Left colon (tissue), 2 donors: Measurements from ENCODE around the gene L2HGDH. TPM values are rescaled to one million over a fixed set of nuclear protein-coding genes. Genes with fewer than 3 reads are reported as not detected.
"Not testable (repeated sequence)": the region's sequence is repeated elsewhere in the genome, so short reads cannot be mapped to it uniquely, and the experiment has no call there.

ENCODE experiments used
- ATAC-seq: fragments of 200-7000 bp; cut with Tn5 transposase; one replicate; pipeline ENCODE4 v1.9.1; 2020; ENCODE audit warnings: mild to moderate bottlenecking, moderate library complexity
- DNase-seq, 2 donors: peaks; one replicate each; pipeline ENCODE4 v3.0.0-alpha.2; 2020
- intact Hi-C, 2 donors: fragments of 100-400 bp; cut with DNase I in 1 of 2; cut with micrococcal nuclease in 1 of 2; formaldehyde crosslinking; loops; one replicate each; pipeline versions ENCODE4 v1.11.2 to v1.14.0; 2022; cut with DNase I, micrococcal nuclease
- total RNA-seq, 2 donors: library from RNA; stranded (reverse); fragmentation: NEBNext Ultra II Directional; extraction: Animal tissue kit (Norgen Biotek cat#: 25700); gene quantifications; one replicate each; pipeline ENCODE4 v1.2.1, GENCODE V29; 2021
- donor health status: DM: no; HTN: no; CAD: no.
- donor health status: DM: yes; HTN: yes; CAD: no.

Gene L2HGDH
- total RNA-seq, 2 donors from 2014 or later = 9.0 to 9.4 TPM

DNA sequence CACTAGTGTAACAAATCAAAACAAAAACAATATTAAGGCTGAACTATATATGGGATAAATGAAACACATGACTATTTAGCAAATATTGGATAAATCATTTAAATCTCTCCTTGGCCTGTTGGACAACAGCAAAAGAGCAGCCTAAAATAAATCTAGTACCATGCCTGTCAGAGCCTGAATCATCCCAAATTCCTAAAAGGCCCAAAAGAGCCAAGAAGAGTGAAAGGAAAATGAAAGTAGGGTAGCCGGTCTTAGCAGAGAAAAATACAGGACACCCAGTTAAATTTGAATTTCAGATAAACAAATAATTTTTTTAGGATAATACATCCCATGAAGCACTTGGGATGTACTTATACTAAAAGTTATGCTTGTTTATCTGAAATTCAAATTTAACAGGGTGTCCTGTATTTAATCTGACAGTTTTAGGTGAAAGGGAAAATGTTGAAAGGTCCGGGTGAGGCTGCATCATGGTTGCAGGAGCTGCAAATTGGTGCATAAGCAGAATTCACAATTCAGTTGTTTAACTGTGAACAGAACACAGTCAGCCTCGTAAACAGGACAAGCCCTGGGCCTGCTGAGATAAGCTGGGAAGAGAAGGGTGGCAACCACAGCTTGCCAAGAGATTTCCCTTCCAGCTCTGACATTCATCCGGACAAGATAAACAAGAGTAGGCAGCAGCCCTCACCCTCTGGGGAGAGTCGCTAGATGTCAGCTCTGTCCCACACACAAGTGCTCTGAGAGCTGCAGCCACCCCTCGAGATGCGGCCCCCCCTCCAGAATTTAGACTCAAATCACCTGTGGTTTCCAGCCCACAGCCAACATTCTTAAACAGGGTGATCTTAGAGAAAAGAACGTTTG, 30.4 kb upstream of the L2HGDH start:
- ATAC-seq (peak; percentile 88), DNase-seq (peak; percentile 56 to 75)
- intact Hi-C loops = loop anchor here in 1 of 2 donors (10.0 kb wide), 1 partner anchor 52 kb away; the partner anchor contains the start of gene CDKL1

DNA sequence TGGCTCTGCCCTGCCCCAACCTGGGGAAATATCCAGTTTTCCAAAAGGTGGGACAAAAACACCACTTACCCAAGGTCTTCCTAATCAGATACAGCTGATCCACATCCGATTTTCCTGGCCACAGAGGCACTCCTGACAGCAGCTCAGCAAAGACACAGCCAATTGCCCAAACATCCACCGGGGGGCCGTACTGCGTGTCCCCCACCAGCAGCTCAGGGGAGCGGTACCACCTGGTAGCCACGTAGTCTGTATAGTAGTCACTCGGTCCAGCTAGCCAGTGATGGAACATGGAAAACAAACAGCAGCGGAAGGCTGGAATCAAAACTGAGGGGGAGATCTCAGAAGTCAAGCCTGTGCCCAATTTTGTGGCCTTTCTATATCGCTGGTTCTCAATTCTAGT, 28.9 kb upstream of the L2HGDH start:
- ATAC-seq (no peak), DNase-seq (no peak)
- intact Hi-C loops = loop anchor here in 1 of 2 donors (10.0 kb wide), 1 partner anchor 54 kb away; the partner anchor contains the start of gene CDKL1

DNA sequence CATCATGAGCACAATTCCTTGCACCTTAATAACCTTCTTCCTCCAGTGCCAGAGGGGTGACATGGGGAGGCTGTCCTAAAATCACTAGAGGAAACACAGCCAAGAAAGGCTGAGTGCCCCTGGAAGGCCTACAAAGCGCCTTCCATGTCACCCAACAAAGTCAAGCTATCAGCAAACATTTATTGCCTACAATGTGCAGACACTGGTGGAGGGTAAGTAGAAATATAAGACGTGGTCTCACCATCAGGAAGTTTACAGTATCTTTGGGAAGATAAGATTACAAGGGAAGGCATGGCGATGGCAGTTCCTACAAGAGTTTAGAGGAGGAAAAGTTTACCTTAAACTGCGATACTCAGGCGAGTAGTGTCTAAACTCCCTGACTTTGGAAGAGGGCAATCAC, 28.0 kb upstream of the L2HGDH start:
- intact Hi-C loops = loop anchor here in 1 of 2 donors (10.0 kb wide), 1 partner anchor 55 kb away; the partner anchor contains the start of gene CDKL1
- DNase-seq (no peak), ATAC-seq (no peak)

DNA sequence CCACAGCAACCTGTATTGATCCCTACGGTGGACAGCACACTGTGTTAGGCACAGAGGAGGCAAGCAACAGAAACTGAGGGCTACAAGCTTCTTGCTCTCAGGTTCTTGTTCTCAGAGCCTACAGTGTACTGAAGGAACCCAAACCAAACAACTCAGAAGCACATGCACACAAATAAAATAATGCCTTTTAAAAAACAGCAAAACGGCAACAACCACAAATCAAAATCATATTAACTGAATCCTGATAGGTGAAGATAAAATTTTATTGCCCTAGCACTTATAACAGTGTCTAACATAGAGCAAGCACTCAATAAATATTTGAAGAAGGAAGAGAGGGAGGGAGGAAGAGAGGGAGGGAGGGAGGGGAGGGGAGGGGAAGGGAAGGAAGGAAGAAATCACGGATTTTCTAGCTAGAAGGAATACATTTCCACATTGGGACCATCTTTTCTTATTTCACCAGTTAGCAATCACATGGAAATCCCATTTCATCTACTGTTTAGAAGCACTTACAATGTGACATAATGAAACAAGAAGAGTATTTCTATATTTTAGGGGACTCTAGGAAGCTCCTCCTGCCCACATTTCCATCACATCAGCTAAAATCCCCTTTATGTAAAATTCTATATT, 27.3 kb upstream of the L2HGDH start:
- no peak for DNase-seq
- ATAC-seq = peak; percentile 14
- intact Hi-C loops = no loop called here

DNA sequence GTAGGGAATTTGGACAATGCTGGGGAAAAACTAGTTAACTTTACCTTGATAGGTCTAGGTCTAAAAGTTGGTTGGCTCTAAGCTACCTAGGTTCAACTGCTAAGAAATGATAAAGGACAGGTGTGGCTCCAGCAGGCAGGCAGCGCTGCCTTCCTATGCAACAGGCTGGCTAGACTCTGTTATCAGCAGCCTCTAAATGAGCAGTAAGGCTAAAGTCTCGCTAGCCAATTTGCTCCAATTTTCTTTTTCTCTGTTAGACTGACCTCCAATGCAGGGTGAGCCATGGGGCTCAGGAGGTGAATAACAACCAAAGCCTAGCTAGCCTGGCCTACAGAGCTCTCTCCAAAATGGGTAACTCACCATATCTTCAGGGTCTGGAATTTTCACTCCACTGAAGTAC, 26.6 kb upstream of the L2HGDH start:
- ATAC-seq (peak; percentile 60), DNase-seq (no peak)
- intact Hi-C loops = no loop called here

DNA sequence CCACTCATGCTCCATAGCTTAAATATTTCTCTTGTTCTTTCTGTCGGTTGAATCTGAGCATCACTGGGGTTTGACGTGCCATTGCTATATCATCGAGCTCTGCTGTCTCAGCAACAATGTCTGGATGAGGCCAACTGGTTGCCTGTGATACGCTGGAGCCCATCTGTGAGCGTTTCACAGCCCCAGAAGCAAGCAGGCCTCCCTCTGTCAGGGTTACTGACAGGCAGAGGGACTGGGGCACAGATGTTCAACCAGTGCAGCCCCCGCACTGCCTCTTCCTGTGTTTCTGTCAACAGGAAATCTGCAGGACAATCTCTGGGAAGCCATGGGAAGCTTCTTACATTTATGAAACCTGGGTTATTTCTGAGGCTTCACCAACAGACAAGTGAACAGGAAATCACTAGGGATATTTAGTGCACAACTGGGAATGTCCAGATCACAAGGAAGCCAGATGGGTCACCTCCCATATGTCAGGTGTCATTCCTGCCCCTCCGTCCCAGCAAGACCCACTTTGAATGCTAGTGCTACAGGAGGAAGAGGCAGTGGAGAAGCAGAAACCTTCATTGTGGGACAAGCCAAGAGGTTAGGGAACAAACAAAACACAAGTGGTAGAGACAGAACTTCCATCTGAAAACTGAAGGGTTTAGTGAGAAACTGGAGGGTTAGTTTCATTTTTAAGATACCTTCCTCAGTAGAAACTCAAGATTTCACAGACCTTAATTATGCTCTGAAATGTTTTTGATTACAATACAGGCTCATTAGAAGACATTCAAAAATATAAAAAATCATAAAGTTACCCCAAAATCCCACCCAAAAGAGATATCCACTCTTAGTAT, 24.2 kb upstream of the L2HGDH start:
- intact Hi-C loops = no loop called here
- DNase-seq (no peak), ATAC-seq (no peak)

DNA sequence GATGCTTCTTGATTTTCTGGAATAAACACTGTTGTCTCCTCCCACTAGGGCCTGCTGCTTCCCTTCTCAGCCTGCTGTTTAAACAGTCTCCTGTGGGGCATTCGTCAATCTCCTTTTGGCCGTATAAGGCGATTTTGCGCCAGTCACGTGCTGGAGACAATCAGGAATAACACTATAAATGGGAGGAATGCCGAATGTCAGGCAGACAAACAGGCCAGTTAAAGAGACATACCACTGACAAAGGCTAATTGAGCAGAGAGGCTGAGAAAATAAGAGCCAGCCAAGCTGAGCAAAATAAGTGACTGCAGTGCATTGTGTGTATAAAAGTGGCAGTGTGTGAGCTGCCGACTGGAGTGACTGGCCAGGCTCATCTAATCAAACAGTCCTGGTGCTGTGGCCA, 23.4 kb upstream of the L2HGDH start:
- ATAC-seq = peak; percentile 80
- DNase-seq = peak; percentile 57 to 74
- intact Hi-C loops = no loop called here

DNA sequence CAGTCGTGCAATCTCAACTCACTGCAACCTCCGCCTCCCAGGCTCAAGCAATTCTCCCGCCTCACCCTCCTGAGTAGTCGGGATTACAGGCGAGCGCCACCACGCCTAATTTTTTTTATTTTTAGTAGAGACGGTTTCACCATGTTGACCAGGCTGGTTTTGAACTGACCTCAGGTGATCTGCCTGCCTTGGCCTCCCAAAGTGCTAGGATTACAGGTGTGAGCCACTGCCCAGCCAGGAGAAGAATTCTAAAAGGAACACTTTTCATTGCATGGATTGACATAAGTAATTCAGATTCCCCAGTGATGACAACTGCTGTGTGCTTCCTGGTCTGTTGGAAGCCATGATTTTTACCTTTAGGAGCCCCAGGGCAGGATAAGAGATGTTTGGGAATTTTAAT, 22.2 kb upstream of the L2HGDH start:
- ATAC-seq (no peak), DNase-seq (no peak)
- intact Hi-C loops = no loop called here

DNA sequence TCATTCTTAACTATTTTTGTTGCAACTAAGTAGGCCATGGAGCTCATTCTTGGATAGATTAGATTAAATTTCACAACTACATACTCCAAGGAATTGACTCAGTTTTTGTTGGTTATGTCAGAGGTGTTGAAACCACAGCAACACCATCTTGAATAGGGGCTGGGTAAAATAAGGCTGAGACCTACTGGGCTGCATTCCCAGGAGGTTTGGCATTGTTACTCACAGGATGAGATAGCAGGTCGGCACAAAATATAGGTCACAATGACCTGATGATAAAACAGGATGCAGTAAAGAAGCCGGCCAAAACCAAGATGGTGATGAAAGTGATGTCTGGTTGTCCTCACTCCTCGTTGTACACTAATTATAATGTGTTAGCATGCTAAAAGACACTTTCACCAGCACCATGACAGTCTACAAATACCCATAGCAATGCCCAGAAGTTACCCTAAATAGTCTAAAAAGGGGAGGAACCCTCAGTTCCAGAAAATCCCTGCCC, 21.0 kb upstream of the L2HGDH start:
- intact Hi-C loops = no loop called here
- no peak for ATAC-seq

DNA sequence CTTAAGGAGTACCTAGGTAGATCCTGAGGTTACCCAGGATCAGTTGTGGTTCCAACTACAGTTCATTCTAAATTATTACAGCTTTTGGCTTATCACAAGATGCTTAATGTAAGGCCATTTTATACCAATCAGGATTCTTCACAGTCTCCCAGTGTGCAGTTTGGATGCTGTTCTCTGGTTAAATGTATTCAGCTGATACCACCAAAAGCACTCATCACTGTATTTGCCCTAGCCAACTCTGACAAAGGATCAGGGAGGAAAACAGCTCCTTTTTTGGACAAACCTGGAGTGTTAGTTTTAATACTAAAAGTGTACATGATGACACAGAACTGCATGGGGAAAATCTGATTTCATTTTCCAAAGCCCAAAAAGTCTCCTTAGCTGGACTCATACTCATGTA, 19.6 kb upstream of the L2HGDH start:
- DNase-seq (no peak), ATAC-seq (no peak)
- intact Hi-C loops = no loop called here

More for the DNA sequence above, 21.0 kb upstream of the L2HGDH start:
- DNase-seq = no peak

DNA sequence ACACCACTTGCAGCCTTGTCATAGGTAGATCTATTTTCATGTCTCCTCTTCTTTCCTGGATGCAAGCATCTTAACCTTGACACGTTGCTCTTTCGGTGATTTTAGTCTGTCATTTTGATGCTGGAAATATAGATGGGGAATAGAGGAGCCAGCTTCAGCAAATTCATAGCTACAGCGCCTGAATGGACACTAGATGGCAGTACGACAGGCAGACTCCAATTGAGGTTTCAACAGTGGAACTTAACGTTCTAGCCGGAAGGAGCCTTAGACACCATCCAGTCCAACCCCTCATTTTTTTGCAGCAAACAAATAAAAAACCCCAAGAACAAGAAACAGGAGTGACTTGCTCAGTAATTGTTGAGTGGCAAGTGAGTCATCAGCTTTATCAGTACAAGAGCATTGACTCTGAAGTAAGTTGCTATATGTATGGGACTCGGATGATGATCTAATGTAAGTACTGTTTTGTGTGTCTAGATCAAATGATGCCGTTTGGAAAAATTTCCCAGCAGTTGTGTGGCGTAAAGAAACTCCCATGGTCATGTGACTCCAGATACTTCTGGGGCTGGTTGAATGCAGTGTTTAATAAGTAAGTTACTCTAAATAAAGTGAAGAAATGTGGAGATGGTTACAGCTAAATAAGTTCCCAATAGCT, 9.1 kb upstream of the L2HGDH start:
- intact Hi-C loops = loop anchor here in 1 of 2 donors (2.0 kb wide), 1 partner anchor 212 kb away; the partner anchor contains the start of gene MAP4K5
- DNase-seq (peak; percentile 63), ATAC-seq (peak; percentile 92)

DNA sequence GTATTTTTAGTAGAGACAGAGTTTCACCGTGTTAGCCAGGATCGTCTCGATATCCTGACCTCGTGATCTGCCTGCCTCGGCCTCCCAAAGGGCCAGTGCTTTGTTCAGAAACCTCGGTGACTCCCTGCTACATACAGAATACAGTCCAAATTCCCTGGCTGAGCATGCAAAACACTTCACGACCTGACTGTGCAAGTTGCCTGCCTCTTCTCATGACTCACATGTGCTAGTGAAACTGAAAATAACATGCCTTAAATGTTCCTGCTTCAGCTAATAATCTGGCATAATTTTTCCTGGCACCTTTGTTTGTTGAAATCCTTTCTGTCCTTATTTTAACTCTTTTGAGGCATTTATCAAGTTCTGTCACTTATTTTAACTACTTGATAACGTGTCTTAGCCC, 8.3 kb upstream of the L2HGDH start:
- intact Hi-C loops = loop anchor here in 1 of 2 donors (2.0 kb wide), 1 partner anchor 213 kb away; the partner anchor contains the start of gene MAP4K5
- ATAC-seq (no peak), DNase-seq (no peak)

DNA sequence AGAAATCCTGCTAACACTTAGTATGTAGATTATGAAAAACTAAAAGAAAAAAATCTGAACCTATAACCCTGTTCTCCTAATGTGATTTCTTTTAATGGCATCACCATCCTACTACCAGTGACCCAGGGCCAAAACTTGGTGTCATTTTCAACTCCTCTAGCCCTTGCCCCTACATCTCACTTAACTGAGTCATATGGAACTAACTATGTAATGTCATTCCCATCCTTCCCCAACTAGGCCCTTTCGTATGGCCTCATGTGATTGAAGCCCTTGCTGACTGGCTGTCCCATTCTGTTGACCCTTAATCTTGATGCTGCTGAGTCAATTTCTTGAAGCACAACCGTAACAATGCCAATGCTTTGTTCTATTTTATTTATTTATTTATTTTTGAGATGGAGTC, 7.7 kb upstream of the L2HGDH start:
- intact Hi-C loops = loop anchor here (2.0 to 10.0 kb wide), 2 partner anchors 213 to 215 kb away; partner anchors contain the start of gene MAP4K5 (in 2 of the 2)
- ATAC-seq = no peak

DNA sequence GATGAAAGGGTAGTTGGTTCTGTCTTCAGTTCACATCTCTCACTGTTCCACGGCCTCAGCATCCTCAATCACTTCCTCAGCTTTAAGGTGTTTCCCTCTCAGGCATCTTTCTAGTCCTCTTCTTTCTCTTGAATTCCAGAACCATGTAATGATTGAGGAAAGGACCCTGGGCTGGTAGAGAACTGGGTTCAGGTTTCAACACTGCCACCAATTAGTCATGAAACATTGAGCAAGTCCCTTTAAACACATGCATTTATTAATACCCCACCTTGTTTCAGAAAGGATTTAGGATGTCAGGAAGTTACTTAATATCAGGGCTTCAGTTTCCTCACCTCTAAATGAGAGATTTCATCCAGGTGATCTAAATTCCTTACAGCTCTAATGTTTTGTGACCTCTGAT, 7.3 kb upstream of the L2HGDH start:
- intact Hi-C loops = loop anchor here in 1 of 2 donors (10.0 kb wide), 1 partner anchor 216 kb away; the partner anchor contains the start of gene MAP4K5
- no peak for ATAC-seq

More for the DNA sequence above, 7.7 kb upstream of the L2HGDH start:
- no peak for DNase-seq

DNA sequence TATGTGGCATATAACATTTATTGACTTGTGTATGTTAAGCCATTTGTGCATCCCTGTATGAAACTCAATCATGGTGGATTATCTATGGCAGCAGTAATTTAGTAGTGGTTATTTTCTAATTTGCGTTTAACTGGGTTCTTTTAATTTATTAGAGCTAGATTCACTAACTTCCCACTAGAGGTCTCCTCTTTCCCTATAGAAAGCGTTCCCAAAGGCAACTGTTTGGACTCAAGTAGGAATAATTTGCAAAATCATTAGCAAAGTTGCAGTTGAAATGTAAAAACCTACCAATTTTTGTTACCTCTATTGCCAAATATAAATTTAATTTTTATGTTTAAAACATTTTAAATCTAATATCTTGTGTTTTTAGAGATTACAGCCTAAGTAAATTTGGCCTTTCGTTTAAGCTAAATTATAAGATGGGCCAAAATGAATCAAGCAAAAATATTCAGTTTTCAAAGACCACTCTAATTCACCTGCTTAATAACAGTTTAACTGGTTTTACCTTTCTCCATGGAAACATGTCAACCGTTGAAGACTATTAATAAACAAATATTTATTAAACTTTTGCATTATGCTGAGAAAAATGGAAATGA, 6.1 kb upstream of the L2HGDH start:
- intact Hi-C loops = loop anchor here in 1 of 2 donors (10.0 kb wide), 1 partner anchor 217 kb away; the partner anchor contains the start of gene MAP4K5
- ATAC-seq (no peak), DNase-seq (no peak)

More for the DNA sequence above, 7.3 kb upstream of the L2HGDH start:
- no peak for DNase-seq

DNA sequence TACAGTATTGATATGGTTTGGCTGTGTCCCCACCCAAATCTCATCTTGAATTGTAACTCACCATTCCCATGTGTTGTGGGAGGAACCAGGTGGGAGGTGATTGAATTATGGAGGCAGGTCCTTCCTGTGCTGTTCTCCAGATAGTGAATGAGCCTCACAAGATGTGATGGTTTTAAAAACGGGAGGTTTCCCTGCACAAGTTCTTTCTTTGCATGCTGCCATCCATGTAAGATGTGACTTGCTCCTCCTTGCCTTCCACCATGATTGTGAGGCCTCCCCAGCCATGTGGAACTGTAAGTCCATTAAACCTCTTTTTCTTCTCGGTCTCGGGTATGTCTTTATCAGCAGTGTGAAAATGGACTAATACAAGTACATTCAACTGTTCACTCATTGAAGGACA, 2.1 kb upstream of the L2HGDH start:
- not testable (repeated sequence) for DNase-seq, ATAC-seq
- intact Hi-C loops = loop anchor here in 1 of 2 donors (10.0 kb wide), 1 partner anchor 221 kb away; the partner anchor contains the start of gene MAP4K5

DNA sequence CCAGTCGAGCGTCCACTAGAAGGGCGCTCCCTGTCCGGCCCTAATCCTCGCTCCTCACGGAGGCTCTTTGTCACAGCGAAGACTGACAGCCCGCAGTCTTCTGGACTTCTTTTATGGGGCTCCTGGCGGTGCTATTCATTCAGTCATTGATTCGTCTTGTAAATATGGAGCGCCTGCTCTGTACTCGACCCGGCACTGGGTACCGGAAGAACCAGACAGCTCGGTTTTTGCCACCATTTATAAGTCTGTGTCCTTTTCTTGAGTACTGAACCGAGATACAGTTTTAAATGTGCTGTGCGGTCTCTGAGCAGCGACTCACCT, 665 bp upstream of the L2HGDH start:
- peak; percentile 47 for ATAC-seq
- intact Hi-C loops = loop anchor here in 1 of 2 donors (10.0 kb wide), 1 partner anchor 222 kb away; the partner anchor contains the start of gene MAP4K5

More for the DNA sequence above, 665 bp upstream of the L2HGDH start:
- DNase-seq = no peak
